Peyer's patch (tissue), 4 donors: ENCODE data around the gene ORMDL1. TPM values are rescaled to one million over a fixed set of nuclear protein-coding genes. Genes with fewer than 3 reads are reported as not detected.

Experiments used
- DNase-seq, 3 donors: peaks; one replicate each; pipeline ENCODE4 v3.0.0-alpha.2; 2017 to 2019
- H3K27ac ChIP-seq, 4 donors: fragments of 200-600 bp; sonication (generic); one replicate each; pipeline ENCODE4 v1.5.1; 2016 to 2019
- H3K27me3 ChIP-seq, 2 donors: fragments of 200-600 bp; sonication (generic); one replicate each; pipeline ENCODE4 v1.5.1; 2019
- H3K36me3 ChIP-seq, 3 donors: fragments of 200-600 bp; sonication (generic); one replicate each; pipeline ENCODE4 v1.5.1; 2016 to 2019
- H3K4me1 ChIP-seq, 4 donors: fragments of 200-600 bp; sonication (generic); one replicate each; pipeline ENCODE4 v1.5.1; 2016 to 2019
- H3K4me3 ChIP-seq, 4 donors: fragments of 200-600 bp; sonication (generic); 1 replicate in 3 of 4; 2 replicates in 1 of 4; pipeline ENCODE4 v1.5.1; 2016 to 2019; ENCODE audit warnings: mild to moderate bottlenecking in 1 of 4
- H3K9me3 ChIP-seq, 4 donors: fragments of 200-600 bp; sonication (generic); one replicate each; pipeline ENCODE4 v1.5.1; 2016 to 2019; ENCODE audit warnings: mild to moderate bottlenecking in 1 of 4
- POLR2A ChIP-seq, 2 donors: fragments of 450-650 bp; IDR thresholded peaks; one replicate each; pipeline ENCODE4 v1.5.1; 2017; ENCODE audit warnings: antibody characterized with exemption in 2 of 2, mild to moderate bottlenecking in 2 of 2, moderate library complexity in 2 of 2
- total RNA-seq, 4 donors: library from RNA; depleted of rRNA; stranded (reverse); fragments of >200 nt; gene quantifications; one replicate each; pipeline ENCODE4 v1.1.0, GENCODE V29; 2016
- TF ChIP-seq, protein P1 (sequence below), 6 experiments: fragments of 450-650 bp in 4 of 6; fragments of 200-600 bp in 2 of 6; sonication (generic) in 1 of 6; IDR thresholded peaks; one replicate each; pipeline ENCODE4 v1.5.1; 2017 to 2019; ENCODE audit warnings: antibody characterized with exemption in 6 of 6, mild to moderate bottlenecking in 3 of 6, moderate library complexity in 1 of 6

Gene ORMDL1
- total RNA-seq, result 100 to 1,000 TPM in 1 of 4 donors, 10 to 100 TPM in 3; 73.4 to 102 (median 87.6) TPM

DNA sequence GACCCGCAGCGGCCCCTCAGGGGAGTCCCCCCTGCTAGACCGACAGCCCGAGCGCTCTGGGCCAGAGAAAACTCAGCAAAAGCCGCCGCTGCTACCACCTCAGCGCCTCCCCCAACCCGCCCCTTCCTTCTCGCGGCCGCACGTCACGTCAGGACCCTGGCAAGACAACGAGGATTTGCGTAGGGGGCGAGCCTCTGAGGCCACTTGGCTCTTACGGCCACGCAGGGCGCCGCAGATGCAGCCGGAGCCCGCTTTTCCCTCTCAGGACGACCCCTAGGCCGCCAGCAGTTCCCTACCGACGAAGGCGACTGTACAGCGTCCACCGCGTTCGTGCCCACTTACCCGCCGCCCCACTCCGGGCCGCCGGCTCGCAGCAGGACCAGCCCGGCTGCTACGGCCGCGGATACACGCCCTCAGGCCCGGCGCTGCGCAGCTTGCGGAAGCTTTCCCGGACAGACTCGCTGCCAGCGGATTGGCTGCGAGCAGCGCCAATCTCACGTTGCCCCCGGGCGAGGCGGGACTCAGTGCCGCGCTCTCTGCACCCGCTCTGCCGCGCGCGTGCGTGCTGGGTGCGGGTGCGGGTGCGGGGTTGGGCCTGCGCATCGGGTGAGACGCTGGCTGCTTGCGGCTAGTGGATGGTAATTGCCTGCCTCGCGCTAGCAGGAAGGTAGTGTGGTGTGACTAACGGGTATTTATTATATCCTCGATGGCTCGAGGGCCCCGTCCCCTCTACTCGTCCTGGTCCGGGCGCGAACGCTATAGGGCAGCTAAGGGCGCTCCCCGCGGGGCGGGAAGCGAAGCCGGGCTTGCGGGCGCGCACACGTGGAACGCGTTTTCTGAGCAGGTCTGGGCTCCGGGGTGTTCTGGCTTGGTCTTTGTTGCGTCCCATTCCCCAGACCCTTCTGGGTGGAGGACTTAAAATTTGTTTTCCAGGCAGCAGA is at the start of gene ORMDL1, which contains the start of gene PMS1:
ORMDL1 (minus strand) TSS at position 413 of the 941 bp plus-strand sequence. CDS start 1,744 bp downstream, outside the sequence.
PMS1 (plus strand) TSS at position 524 of the 941 bp plus-strand sequence. CDS start 7,360 bp downstream, outside the sequence.
- Histone ChIP-seq H3K36me3 (peaks cover 0 to 20% (median 0%) of the 10 kb centered on the region in 3 donors), H3K9me3 (no peaks in the 10 kb centered on the region), H3K27ac (peak within 1 kb of the TSS; percentile 90 to 97 (median 94)), H3K27me3 (no peaks in the 10 kb centered on the region), H3K4me3 (peak within 1 kb of the TSS; percentile 63 to 86 (median 74)), H3K4me1 (peaks cover 0 to 15% (median 2%) of the 10 kb centered on the region in 4 donors)
- peak; percentile 93 to 95 for TF ChIP-seq POLR2A (IDR thresholded peaks at IDR 0.05)
- TF ChIP-seq, protein P1, sequence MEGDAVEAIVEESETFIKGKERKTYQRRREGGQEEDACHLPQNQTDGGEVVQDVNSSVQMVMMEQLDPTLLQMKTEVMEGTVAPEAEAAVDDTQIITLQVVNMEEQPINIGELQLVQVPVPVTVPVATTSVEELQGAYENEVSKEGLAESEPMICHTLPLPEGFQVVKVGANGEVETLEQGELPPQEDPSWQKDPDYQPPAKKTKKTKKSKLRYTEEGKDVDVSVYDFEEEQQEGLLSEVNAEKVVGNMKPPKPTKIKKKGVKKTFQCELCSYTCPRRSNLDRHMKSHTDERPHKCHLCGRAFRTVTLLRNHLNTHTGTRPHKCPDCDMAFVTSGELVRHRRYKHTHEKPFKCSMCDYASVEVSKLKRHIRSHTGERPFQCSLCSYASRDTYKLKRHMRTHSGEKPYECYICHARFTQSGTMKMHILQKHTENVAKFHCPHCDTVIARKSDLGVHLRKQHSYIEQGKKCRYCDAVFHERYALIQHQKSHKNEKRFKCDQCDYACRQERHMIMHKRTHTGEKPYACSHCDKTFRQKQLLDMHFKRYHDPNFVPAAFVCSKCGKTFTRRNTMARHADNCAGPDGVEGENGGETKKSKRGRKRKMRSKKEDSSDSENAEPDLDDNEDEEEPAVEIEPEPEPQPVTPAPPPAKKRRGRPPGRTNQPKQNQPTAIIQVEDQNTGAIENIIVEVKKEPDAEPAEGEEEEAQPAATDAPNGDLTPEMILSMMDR (IDR thresholded peaks at IDR 0.05), result peak in 1 of 6 experiments; percentile 2
- peak; percentile 92 to 97 (median 97) for DNase-seq

DNA sequence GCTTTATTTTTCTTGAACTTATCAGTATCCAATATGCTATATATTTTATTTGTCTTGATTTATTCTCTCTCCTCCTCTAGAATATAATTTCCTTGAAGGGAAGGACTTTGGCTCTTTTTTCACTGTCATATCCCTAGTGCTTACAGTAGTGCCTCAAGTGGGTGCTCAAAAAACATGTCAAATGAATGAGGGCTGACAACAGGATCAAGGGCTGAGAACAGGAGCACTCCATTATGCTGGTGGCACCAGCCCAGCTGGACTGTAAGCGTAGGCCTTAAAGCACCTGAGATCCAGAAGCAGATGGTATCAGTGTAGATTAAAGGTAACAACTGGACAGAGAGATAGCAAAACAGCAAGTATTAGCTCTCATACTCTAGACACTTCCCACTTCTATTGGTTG is 46.4 kb upstream of the ORMDL1 start:
- Histone ChIP-seq H3K4me3 (no peak overlapping the region), H3K36me3 (no peaks in the 10 kb centered on the region), H3K4me1 (no peaks in the 10 kb centered on the region), H3K27me3 (no peaks in the 10 kb centered on the region), H3K27ac (no peak overlapping the region), H3K9me3 (no peaks in the 10 kb centered on the region)
- DNase-seq, result no peak
- TF ChIP-seq, protein P1 (IDR thresholded peaks at IDR 0.05), result no peak
- no peak for TF ChIP-seq POLR2A (IDR thresholded peaks at IDR 0.05)

DNA sequence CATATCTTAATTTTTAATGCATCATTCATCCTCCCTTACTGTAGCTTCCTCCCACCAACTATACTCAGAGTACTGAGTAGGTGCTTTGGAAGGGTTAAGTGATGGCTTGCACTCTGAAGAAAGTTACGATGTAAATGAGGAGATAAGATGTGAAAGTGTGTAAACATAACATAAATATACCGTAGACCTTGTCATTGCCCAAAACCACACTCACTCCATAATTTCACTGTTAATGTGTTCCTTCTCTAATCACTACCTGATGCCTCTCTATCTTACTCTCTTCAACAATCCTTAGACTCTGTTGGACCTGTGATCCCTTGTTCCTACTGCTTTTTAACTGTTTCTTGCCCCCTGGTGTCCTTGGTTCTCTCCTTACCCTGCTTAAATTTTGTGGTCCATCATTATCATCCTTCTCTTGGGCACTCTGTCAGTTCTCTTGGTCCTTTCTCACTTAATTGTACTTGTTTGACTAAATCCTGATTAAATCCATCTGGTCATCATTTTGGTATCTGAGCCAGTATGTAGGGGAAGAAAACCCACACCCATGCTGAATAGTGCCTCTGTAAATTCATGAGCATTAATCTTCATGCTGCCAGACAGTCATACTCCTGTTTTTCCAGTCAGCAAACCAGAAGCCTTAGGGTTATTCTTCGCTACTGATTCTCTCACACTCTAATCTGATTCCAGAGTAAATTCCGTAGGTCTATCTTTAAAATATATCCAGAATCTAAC is 45.1 kb upstream of the ORMDL1 start:
- Histone ChIP-seq H3K27ac (no peak overlapping the region), H3K4me3 (no peak overlapping the region), H3K9me3 (no peaks in the 10 kb centered on the region), H3K27me3 (no peaks in the 10 kb centered on the region), H3K4me1 (no peaks in the 10 kb centered on the region), H3K36me3 (no peaks in the 10 kb centered on the region)
- no peak for TF ChIP-seq POLR2A (IDR thresholded peaks at IDR 0.05)
- TF ChIP-seq, protein P1 (IDR thresholded peaks at IDR 0.05), result no peak
- DNase-seq, result no peak

- Histone ChIP-seq H3K4me3 (no peak overlapping the region), H3K36me3 (no peaks in the 10 kb centered on the region), H3K9me3 (no peaks in the 10 kb centered on the region), H3K27me3 (no peaks in the 10 kb centered on the region), H3K27ac (no peak overlapping the region), H3K4me1 (no peaks in the 10 kb centered on the region)
- TF ChIP-seq POLR2A (IDR thresholded peaks at IDR 0.05), result no peak
- TF ChIP-seq, protein P1 (IDR thresholded peaks at IDR 0.05), result no peak
- DNase-seq, result no peak
Observed at GRCh38 chr2:189826039-189826438, 41.9 kb upstream of the ORMDL1 start.

DNA sequence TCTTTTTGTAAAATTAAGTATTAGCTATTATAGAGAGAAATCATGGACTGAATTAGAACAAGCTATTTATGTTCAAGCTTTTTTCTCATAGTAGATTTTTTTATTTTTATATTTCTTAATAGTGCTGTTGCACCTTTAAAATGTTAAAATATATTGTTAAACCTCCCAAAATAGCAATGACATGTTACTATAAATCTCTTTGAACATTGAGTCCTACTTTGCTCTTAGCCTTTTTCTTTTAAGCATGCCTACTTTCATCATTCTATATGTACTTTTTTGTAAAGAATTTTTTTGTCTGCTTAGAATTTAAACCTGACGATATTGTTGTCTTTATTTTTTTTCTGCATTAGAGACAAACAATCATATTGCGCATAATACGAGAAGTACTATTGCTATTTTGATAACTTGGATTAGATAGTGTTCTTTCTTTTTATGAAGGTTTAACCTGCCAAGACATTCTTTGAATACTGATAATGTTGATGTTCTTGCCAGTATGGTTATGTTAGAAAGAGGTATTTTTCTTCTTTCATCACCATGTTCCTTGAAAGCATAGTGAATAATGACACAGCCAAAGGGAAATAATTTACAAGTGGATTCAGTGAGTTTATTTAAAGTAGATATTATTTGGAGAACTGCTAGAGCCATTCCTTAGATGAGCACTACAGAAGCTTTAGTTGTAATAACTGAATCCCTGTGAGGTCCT is 40.7 kb upstream of the ORMDL1 start:
- no peaks in the 10 kb centered on the region for H3K4me1 ChIP-seq
- H3K4me3 ChIP-seq, result no peak overlapping the region
- H3K27me3 ChIP-seq, result no peaks in the 10 kb centered on the region
- DNase-seq, result no peak
- TF ChIP-seq POLR2A (IDR thresholded peaks at IDR 0.05), result no peak
- TF ChIP-seq, protein P1 (IDR thresholded peaks at IDR 0.05), result no peak
- no peak overlapping the region for H3K27ac ChIP-seq
- H3K36me3 ChIP-seq, result no peaks in the 10 kb centered on the region
- no peaks in the 10 kb centered on the region for H3K9me3 ChIP-seq
